Right atrium auricular region (tissue), 2 donors: ENCODE measurements around the gene GLO1. TPM values are rescaled to one million over a fixed set of nuclear protein-coding genes. Genes with fewer than 3 reads are reported as not detected.

Source experiments
- DNase-seq: peaks from one replicate; pipeline ENCODE4 v3.0.0-alpha.2; 2019; ENCODE audit warnings: low spot score
- H3K27ac ChIP-seq, 2 donors: fragments of 200-600 bp; sonication (generic); 1 replicate in 1 of 2; 2 replicates in 1 of 2; pipeline ENCODE4 v1.5.1; 2016 to 2019
- H3K27me3 ChIP-seq, 2 donors: fragments of 200-600 bp; sonication (generic); one replicate each; pipeline versions ENCODE4 v1.5.1 to v1.6.0; 2017 to 2019
- H3K36me3 ChIP-seq: fragments of 200-600 bp; sonication (generic); one replicate; pipeline ENCODE4 v1.5.1; 2016
- H3K4me1 ChIP-seq, 2 donors: fragments of 200-600 bp; sonication (generic); one replicate each; pipeline versions ENCODE4 v1.5.1 to v1.6.0; 2017 to 2019
- H3K4me3 ChIP-seq, 2 donors: fragments of 200-600 bp; sonication (generic); 1 replicate in 1 of 2; 2 replicates in 1 of 2; pipeline ENCODE4 v1.5.1; 2017 to 2019; ENCODE audit warnings: mild to moderate bottlenecking in 1 of 2, moderate library complexity in 1 of 2
- H3K9me3 ChIP-seq, 2 donors: fragments of 200-600 bp; sonication (generic); one replicate each; pipeline ENCODE4 v1.5.1; 2019
- total RNA-seq, 2 donors: library from RNA; depleted of rRNA; stranded (reverse); fragments of >200 nt; gene quantifications; one replicate each; pipeline ENCODE4 v1.1.0, GENCODE V29; 2016
- TF ChIP-seq, protein P1 (sequence below), 2 donors: fragments of 200-600 bp; sonication (generic); IDR thresholded peaks; one replicate each; pipeline ENCODE4 v1.5.1; 2019; ENCODE audit warnings: antibody characterized with exemption in 2 of 2

Gene GLO1
- total RNA-seq, 2 donors from 2014 or later: 95.6 to 137 TPM

DNA sequence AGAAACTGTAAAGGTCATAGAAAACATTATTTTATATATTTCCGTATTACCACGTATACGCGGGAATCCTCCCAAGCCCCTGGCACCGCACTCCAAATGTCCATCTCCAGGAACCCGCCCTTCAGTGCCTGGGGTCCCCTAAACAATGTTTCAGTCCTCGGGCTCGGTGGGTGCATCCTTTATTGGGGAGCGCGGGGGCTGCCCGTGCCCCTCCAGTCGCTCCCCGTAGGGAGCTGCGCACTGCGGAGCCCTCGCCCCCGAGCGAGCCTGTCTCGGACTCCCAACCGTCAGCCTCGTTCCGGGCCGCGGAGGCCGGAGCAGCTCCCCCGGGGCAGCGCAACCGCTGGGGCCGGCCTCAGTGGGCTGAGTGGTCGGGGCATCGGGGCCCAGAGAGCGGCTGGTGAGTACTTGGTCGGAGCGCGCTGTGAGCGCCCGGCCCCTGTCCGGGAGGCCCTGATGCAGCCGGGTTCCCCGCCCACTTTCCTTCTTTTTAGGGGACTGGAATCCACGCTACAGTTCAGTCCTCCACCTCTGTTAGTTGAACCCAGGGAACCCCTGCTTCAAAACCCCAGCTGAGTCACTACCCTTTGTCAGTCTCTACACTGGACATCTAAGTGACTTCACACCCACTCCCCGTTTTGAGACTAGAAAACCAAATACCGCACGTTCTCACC is 12.2 kb upstream of the GLO1 start, which contains the start of gene DNAH8:
DNAH8 (plus strand) TSS at position 296 of the 674 bp plus-strand sequence. CDS start 7,499 bp downstream, outside the sequence.
- H3K27me3 ChIP-seq: peaks cover 0 to 9% of the 10 kb centered on the region in 2 donors
- TF ChIP-seq, protein P1, sequence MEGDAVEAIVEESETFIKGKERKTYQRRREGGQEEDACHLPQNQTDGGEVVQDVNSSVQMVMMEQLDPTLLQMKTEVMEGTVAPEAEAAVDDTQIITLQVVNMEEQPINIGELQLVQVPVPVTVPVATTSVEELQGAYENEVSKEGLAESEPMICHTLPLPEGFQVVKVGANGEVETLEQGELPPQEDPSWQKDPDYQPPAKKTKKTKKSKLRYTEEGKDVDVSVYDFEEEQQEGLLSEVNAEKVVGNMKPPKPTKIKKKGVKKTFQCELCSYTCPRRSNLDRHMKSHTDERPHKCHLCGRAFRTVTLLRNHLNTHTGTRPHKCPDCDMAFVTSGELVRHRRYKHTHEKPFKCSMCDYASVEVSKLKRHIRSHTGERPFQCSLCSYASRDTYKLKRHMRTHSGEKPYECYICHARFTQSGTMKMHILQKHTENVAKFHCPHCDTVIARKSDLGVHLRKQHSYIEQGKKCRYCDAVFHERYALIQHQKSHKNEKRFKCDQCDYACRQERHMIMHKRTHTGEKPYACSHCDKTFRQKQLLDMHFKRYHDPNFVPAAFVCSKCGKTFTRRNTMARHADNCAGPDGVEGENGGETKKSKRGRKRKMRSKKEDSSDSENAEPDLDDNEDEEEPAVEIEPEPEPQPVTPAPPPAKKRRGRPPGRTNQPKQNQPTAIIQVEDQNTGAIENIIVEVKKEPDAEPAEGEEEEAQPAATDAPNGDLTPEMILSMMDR (IDR thresholded peaks at IDR 0.05): no peak

DNA sequence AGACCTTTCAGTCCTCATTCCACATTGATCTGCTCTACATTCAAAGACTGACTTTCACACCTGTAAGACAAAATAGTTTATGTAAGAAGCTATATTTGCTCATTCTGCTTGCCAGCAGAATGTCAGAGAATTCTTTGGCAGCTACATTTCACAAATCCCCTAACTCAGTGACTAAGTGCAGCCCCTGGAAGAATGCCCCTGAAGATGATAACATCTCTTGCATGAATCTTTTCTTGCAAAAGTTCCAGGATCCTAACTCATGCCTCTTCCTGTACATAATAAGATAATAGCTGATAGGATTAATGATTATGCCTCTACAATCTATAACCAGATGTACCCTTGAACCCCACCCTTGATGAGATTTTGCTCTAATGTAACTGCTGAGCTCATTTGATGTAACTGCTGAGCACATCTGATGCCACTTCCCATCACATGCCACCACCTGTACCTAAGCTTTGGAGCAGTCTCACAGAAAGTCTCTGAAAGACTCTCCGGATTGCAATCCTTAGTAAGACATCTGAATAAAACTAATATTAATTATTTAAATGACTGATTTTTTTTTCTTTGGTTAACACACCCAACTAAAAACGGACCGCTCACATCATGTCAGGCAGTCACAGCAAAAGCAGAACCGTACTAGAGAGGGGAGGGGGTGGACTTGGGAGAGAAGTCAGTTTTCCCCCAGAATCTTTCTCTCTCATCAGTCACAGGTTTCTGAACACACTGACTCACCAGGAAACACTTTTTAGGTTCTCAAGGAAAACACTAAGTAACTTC is 11.5 kb upstream of the GLO1 start:
- Histone ChIP-seq H3K36me3 (no peaks in the 10 kb centered on the region), H3K27me3 (peaks cover 0 to 9% of the 10 kb centered on the region in 2 donors), H3K4me3 (no peak overlapping the region), H3K9me3 (no peaks in the 10 kb centered on the region), H3K4me1 (no peaks in the 10 kb centered on the region), H3K27ac (no peak overlapping the region)
- DNase-seq: no peak
- TF ChIP-seq, protein P1 (IDR thresholded peaks at IDR 0.05): no peak

More for the DNA sequence above, 12.2 kb upstream of the GLO1 start, which contains the start of gene DNAH8:
- Histone ChIP-seq H3K27ac (no peak within 1 kb of the TSS), H3K4me1 (no peaks in the 10 kb centered on the region), H3K36me3 (no peaks in the 10 kb centered on the region), H3K9me3 (no peaks in the 10 kb centered on the region), H3K4me3 (peak within 1 kb of the TSS; percentile 24 to 34)
- DNase-seq: no peak

DNA sequence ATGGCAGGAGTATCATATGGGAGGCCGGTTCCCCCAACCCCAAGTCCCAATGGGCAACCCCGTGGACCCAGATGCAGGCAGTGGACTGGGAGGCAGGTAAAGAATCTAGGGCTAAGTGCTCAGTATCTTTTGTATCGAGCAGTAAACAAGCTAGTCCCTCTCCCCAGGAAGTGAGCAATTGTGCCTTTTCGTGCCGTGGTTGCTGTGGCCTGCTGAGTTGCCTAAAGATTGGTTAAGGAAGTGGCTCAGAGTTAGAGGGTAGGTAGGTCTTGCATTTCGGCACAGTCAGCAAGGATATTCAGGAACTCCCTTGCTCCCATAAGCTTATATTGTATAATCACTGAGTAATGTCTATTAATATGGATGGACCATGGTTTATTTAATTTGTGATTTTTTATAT is 10.9 kb upstream of the GLO1 start:
- Histone ChIP-seq H3K4me1 (no peaks in the 10 kb centered on the region), H3K36me3 (no peaks in the 10 kb centered on the region), H3K27me3 (peaks cover 0 to 9% of the 10 kb centered on the region in 2 donors), H3K4me3 (no peak overlapping the region), H3K9me3 (no peaks in the 10 kb centered on the region), H3K27ac (no peak overlapping the region)
- TF ChIP-seq, protein P1 (IDR thresholded peaks at IDR 0.05): no peak
- DNase-seq: no peak

DNA sequence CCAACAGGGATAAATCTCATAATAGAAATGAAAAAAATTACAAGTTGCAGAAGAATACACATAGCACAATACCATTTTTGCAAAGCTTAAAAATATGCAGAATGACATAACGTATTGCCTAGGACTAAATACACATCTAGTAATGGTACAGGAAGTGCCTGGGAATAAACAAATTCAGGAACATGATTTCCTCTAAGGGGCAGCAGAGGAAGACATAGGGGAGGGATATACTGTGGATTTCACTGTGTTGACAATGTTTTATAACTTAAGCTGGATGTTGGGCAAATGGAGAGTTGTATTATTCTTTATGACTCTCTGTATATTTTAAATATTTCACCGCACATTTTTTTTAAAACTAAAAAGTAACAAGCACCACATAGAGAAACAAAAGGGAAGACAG is 5.6 kb upstream of the GLO1 start:
- Histone ChIP-seq H3K27ac (no peak overlapping the region), H3K9me3 (no peaks in the 10 kb centered on the region), H3K27me3 (no peaks in the 10 kb centered on the region), H3K4me3 (no peak overlapping the region), H3K36me3 (no peaks in the 10 kb centered on the region), H3K4me1 (no peaks in the 10 kb centered on the region)
- TF ChIP-seq, protein P1 (IDR thresholded peaks at IDR 0.05): no peak
- DNase-seq: no peak

DNA sequence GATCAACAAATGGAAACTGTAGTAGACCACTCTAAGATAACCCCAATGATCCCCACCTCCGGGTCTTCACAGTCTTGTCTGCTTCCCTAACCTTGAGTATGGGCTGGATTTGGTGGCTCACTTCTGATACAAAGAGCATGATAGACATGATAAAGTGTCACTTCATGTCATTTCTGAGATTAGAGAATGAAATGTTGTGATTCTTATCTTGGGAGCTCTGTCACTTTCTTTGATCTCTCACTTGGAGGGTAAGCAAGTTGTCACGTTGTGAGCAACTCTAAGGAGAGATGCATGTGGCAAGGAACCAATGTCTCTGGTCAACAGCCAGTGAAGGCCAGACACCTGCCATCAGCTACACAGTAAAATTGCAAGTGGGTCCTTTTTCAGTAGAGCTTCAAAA is 3.0 kb upstream of the GLO1 start:
- Histone ChIP-seq H3K27me3 (no peaks in the 10 kb centered on the region), H3K27ac (no peak overlapping the region), H3K9me3 (no peaks in the 10 kb centered on the region), H3K36me3 (no peaks in the 10 kb centered on the region), H3K4me1 (peaks cover 0 to 9% of the 10 kb centered on the region in 2 donors), H3K4me3 (no peak overlapping the region)
- TF ChIP-seq, protein P1 (IDR thresholded peaks at IDR 0.05): no peak
- no peak for DNase-seq
